ENCODE data around the gene ZSCAN22. TPM values are rescaled to one million over a fixed set of nuclear protein-coding genes. Genes with fewer than 3 reads are reported as not detected.

ZSCAN22 gene
- total and polyA plus RNA-seq, 2 of the 13 experiments (the other 11 are each of a cell fraction or from before 2014, with no cell fraction given) = 2.5 to 3.5 TPM

GRCh38 chr19:58352760-58353671, 26.2 kb downstream of the ZSCAN22 start, which contains the start of gene A1BG (continued):
- TF ChIP-seq RXRB (CRISPR knock-in tag; IDR thresholded peaks at IDR 0.05; ENCODE audit: borderline replicate concordance) (peak; percentile 90), NFAT5 (CRISPR knock-in tag; IDR thresholded peaks at IDR 0.05) (0 out of 2 replicates have a peak, but pooled peaks have one; percentile 37), BCL6 (CRISPR knock-in tag; IDR thresholded peaks at IDR 0.05) (peak; percentile 70), POLR2A (IDR thresholded peaks at IDR 0.05; ENCODE audit: insufficient read depth in 1 of 2, low read depth in 2 of 2, low read length in 2 of 2) (peak in 1 of 2 experiments; percentile 75; a peak in 2 of 4 replicates), ZSCAN21 (CRISPR knock-in tag; IDR thresholded peaks at IDR 0.05; ENCODE audit: borderline replicate concordance) (0 out of 2 replicates have a peak, but pooled peaks have one; percentile 18), YY1 (IDR thresholded peaks at IDR 0.05; ENCODE audit: insufficient read depth, insufficient replicate concordance, low read depth, low read length) (peak; percentile 12), NCOA2 (CRISPR knock-in tag; IDR thresholded peaks at IDR 0.05) (peak; percentile 75), ZBTB26 (CRISPR knock-in tag; IDR thresholded peaks at IDR 0.05; ENCODE audit: borderline replicate concordance) (no peak), ISX (CRISPR knock-in tag; conservative IDR thresholded peaks at IDR 0.05) (0 out of 2 replicates have a peak, but pooled peaks have one; percentile 59), NCOR1 (IDR thresholded peaks at IDR 0.05; ENCODE audit: borderline replicate concordance, low read length) (peak; percentile 62; the same call in 1 of the 2 replicates), DNMT3B (CRISPR knock-in tag; conservative IDR thresholded peaks at IDR 0.05) (no peak), ZNF713 (CRISPR knock-in tag; IDR thresholded peaks at IDR 0.05) (0 out of 2 replicates have a peak, but pooled peaks have one; percentile 30), LCORL (IDR thresholded peaks at IDR 0.05) (no peak), LCORL (CRISPR knock-in tag; IDR thresholded peaks at IDR 0.05) (0 out of 2 replicates have a peak, but pooled peaks have one; percentile 23), MED1 (CRISPR knock-in tag; IDR thresholded peaks at IDR 0.05) (0 out of 2 replicates have a peak, but pooled peaks have one; percentile 12), ZFX (CRISPR knock-in tag; IDR thresholded peaks at IDR 0.05; ENCODE audit: low read depth) (peak; percentile 56; the same call in 1 of the 2 replicates), ZNF841 (CRISPR knock-in tag; IDR thresholded peaks at IDR 0.05; ENCODE audit: borderline replicate concordance) (no peak), ZNF639 (CRISPR knock-in tag; conservative IDR thresholded peaks at IDR 0.05) (no peak), FOXA3 (CRISPR knock-in tag; IDR thresholded peaks at IDR 0.05) (peak; percentile 60), PHB2 (IDR thresholded peaks at IDR 0.05; ENCODE audit: partially characterized antibody) (no peak), GATAD2A (CRISPR knock-in tag; IDR thresholded peaks at IDR 0.05) (peak; percentile 63), GABPA (IDR thresholded peaks at IDR 0.05; ENCODE audit: low read depth, low read length) (no peak), GABPA (CRISPR knock-in tag; IDR thresholded peaks at IDR 0.05; ENCODE audit: low read depth) (peak; percentile 54; the same call in 1 of the 2 replicates), BRD4 (CRISPR knock-in tag; IDR thresholded peaks at IDR 0.05) (0 out of 2 replicates have a peak, but pooled peaks have one; percentile 18)
